ENCODE data around the gene SPRYD3. TPM values are rescaled to one million over a fixed set of nuclear protein-coding genes. Genes with fewer than 3 reads are reported as not detected.
A peak's percentile ranks its signal among the peaks of the same experiment; 100 is the strongest.

SPRYD3 gene
- total RNA-seq, 1 donor from 2014 or later, result 21.8 TPM

DNA sequence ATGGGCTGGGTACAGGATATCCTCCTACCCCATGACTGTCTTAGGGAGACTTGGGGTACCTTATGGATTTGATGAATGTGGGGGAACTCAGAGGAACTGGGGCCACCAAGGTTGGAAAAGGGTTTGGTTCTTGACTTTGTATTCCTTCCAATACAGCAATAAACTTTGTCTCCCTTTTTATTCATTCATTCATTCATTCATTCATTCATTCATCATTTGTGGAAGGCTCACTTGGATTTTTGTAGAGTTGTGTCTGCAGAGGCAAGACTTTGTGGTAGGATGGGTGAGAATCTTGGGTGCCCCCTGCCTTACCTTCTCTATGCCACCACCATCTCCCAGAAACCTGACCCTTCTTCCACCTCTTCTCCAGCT is 45.1 kb upstream of the SPRYD3 start:
- H2AFZ ChIP-seq (ENCODE audit: low read depth, low read length), result no peak overlapping the region
- no peak for FAIRE-seq
- Mint-ChIP-seq H3K27me3 (ENCODE audit: low read depth, unreplicated experiment) (peaks cover 14% of the 10 kb centered on the region), H3K36me3 (ENCODE audit: low read depth, unreplicated experiment) (no peaks in the 10 kb centered on the region), H3K27ac (ENCODE audit: unreplicated experiment) (no peak overlapping the region), H3K4me3 (ENCODE audit: unreplicated experiment) (no peak overlapping the region), H3K9me3 (ENCODE audit: unreplicated experiment) (peaks cover 6% of the 10 kb centered on the region), H3K4me1 (ENCODE audit: low read depth, unreplicated experiment) (peaks cover 7% of the 10 kb centered on the region)
- H3K4me2 ChIP-seq (ENCODE audit: low read length), result no peak overlapping the region
- H4K20me1 ChIP-seq (ENCODE audit: insufficient read depth, low read length), result no peaks in the 10 kb centered on the region
- H3K9ac ChIP-seq (ENCODE audit: low read length), result no peak overlapping the region
- peaks cover 13% of the 10 kb centered on the region for H3K4me1 ChIP-seq (ENCODE audit: insufficient read depth, low read length)
- no peaks in the 10 kb centered on the region for H3K36me3 ChIP-seq (ENCODE audit: insufficient read depth, low read length)
- no peaks in the 10 kb centered on the region for H3K27me3 ChIP-seq (ENCODE audit: insufficient read depth, low read length)
- DNase-seq (ENCODE audit: low read depth), result no peak
- no peak for TF ChIP-seq EZH2 (IDR thresholded peaks at IDR 0.05; ENCODE audit: insufficient read depth, low read length)
- TF ChIP-seq CTCF (IDR thresholded peaks at IDR 0.05; ENCODE audit: insufficient read depth, low read depth, low read length), result no peak
- H3K27ac ChIP-seq (ENCODE audit: low read depth, low read length), result no peak overlapping the region
- no peaks in the 10 kb centered on the region for H3K79me2 ChIP-seq (ENCODE audit: insufficient read depth, low read length)
- no peaks in the 10 kb centered on the region for H3K9me3 ChIP-seq (ENCODE audit: insufficient read depth, low read depth, low read length)
- no peak overlapping the region for H3K4me3 ChIP-seq (ENCODE audit: insufficient read depth, low read depth, low read length)

GRCh38 chr12:53123578-53124351 is 44.6 kb upstream of the SPRYD3 start:
- TF ChIP-seq EZH2 (IDR thresholded peaks at IDR 0.05; ENCODE audit: insufficient read depth, low read length) (no peak), CTCF (IDR thresholded peaks at IDR 0.05; ENCODE audit: insufficient read depth, low read depth, low read length) (no peak)
- Mint-ChIP-seq H3K36me3 (ENCODE audit: low read depth, unreplicated experiment) (no peaks in the 10 kb centered on the region), H3K4me3 (ENCODE audit: unreplicated experiment) (no peak overlapping the region), H3K4me1 (ENCODE audit: low read depth, unreplicated experiment) (peaks cover 7% of the 10 kb centered on the region), H3K27ac (ENCODE audit: unreplicated experiment) (no peak overlapping the region), H3K9me3 (ENCODE audit: unreplicated experiment) (peaks cover 6% of the 10 kb centered on the region), H3K27me3 (ENCODE audit: low read depth, unreplicated experiment) (peaks cover 14% of the 10 kb centered on the region)
- H3K27me3 ChIP-seq (ENCODE audit: insufficient read depth, low read length), result no peaks in the 10 kb centered on the region
- no peaks in the 10 kb centered on the region for H3K36me3 ChIP-seq (ENCODE audit: insufficient read depth, low read length)
- H3K4me1 ChIP-seq (ENCODE audit: insufficient read depth, low read length), result peaks cover 13% of the 10 kb centered on the region
- H3K4me3 ChIP-seq (ENCODE audit: insufficient read depth, low read depth, low read length), result no peak overlapping the region
- H2AFZ ChIP-seq (ENCODE audit: low read depth, low read length), result peak overlapping the region; percentile 30
- H3K9ac ChIP-seq (ENCODE audit: low read length), result no peak overlapping the region
- H4K20me1 ChIP-seq (ENCODE audit: insufficient read depth, low read length), result no peaks in the 10 kb centered on the region
- peak; percentile 39 for DNase-seq (ENCODE audit: low read depth)
- H3K27ac ChIP-seq (ENCODE audit: low read depth, low read length), result no peak overlapping the region
- H3K4me2 ChIP-seq (ENCODE audit: low read length), result peak overlapping the region; percentile 18
- H3K9me3 ChIP-seq (ENCODE audit: insufficient read depth, low read depth, low read length), result no peaks in the 10 kb centered on the region
- FAIRE-seq, result peak; percentile 47
- no peaks in the 10 kb centered on the region for H3K79me2 ChIP-seq (ENCODE audit: insufficient read depth, low read length)

DNA sequence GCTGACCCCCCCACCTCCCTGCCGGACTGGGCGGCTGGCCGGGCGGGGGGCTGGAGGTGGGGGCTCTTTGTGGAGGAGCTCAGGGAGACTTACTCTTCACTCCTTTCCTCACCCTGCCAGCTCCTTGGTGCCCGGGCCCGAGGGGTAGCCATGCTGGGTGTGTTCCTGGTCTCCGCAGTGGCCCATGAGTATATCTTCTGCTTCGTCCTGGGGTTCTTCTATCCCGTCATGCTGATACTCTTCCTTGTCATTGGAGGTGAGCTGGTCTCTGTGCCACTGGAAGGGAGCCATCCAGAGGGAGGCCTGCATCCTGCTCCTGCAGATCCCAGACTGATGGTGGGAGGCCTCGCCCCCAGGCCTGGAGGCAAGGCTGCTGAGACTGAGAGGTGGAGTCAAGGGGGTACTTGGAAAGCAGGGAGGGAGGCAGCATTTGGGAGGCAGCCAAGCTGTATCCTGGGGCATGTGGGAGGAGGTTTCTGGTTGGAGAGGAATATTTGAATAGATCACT is 43.8 kb upstream of the SPRYD3 start:
- Histone ChIP-seq H3K4me1 (ENCODE audit: insufficient read depth, low read length) (peaks cover 13% of the 10 kb centered on the region), H4K20me1 (ENCODE audit: insufficient read depth, low read length) (no peaks in the 10 kb centered on the region), H3K27ac (ENCODE audit: low read depth, low read length) (no peak overlapping the region), H3K9ac (ENCODE audit: low read length) (no peak overlapping the region), H3K9me3 (ENCODE audit: insufficient read depth, low read depth, low read length) (no peaks in the 10 kb centered on the region), H3K4me2 (ENCODE audit: low read length) (peak overlapping the region; percentile 18), H3K27me3 (ENCODE audit: insufficient read depth, low read length) (no peaks in the 10 kb centered on the region), H3K79me2 (ENCODE audit: insufficient read depth, low read length) (no peaks in the 10 kb centered on the region), H3K36me3 (ENCODE audit: insufficient read depth, low read length) (no peaks in the 10 kb centered on the region), H2AFZ (ENCODE audit: low read depth, low read length) (peak overlapping the region; percentile 2), H3K4me3 (ENCODE audit: insufficient read depth, low read depth, low read length) (no peak overlapping the region)
- H3K4me3 Mint-ChIP-seq (ENCODE audit: unreplicated experiment), result no peak overlapping the region
- DNase-seq (ENCODE audit: low read depth), result peak; percentile 19
- peaks cover 6% of the 10 kb centered on the region for H3K9me3 Mint-ChIP-seq (ENCODE audit: unreplicated experiment)
- H3K27ac Mint-ChIP-seq (ENCODE audit: unreplicated experiment), result no peak overlapping the region
- TF ChIP-seq CTCF (IDR thresholded peaks at IDR 0.05; ENCODE audit: insufficient read depth, low read depth, low read length), result no peak
- TF ChIP-seq EZH2 (IDR thresholded peaks at IDR 0.05; ENCODE audit: insufficient read depth, low read length), result no peak
- peaks cover 2% of the 10 kb centered on the region for H3K36me3 Mint-ChIP-seq (ENCODE audit: low read depth, unreplicated experiment)
- peaks cover 18% of the 10 kb centered on the region for H3K27me3 Mint-ChIP-seq (ENCODE audit: low read depth, unreplicated experiment)
- no peak for FAIRE-seq
- peaks cover 7% of the 10 kb centered on the region for H3K4me1 Mint-ChIP-seq (ENCODE audit: low read depth, unreplicated experiment)

All from astrocyte (in vitro differentiated cells and primary cell).